BE2C (cell line): ENCODE results near the gene CDX4.

ENCODE experiments used
- DNase-seq: peaks from one replicate; pipeline ENCODE4 v3.0.0-alpha.2; 2020
- H3K27me3 ChIP-seq: fragments of 250-450 bp; sonication (Bioruptor Pico); 2 replicates; pipeline ENCODE4 v1.5.1; 2020; ENCODE audit warnings: mild to moderate bottlenecking
- H3K36me3 ChIP-seq: fragments of 250-450 bp; sonication (Bioruptor Pico); 2 replicates; pipeline ENCODE4 v1.5.1; 2020; ENCODE audit warnings: mild to moderate bottlenecking
- H3K4me1 ChIP-seq: fragments of 250-450 bp; sonication (Bioruptor Pico); 2 replicates; pipeline ENCODE4 v1.5.1; 2020
- H3K4me3 ChIP-seq: 2 replicates; pipeline ENCODE4 v1.5.1; 2011; ENCODE audit warnings: low read depth, low read length
- H3K9me3 ChIP-seq: fragments of 250-450 bp; sonication (Bioruptor Pico); 2 replicates; pipeline ENCODE4 v1.5.1; 2020
- CTCF ChIP-seq: IDR thresholded peaks from 2 replicates; pipeline ENCODE4 v1.5.1; 2012; ENCODE audit warnings: mild to moderate bottlenecking, low read depth, low read length

CDX4 gene

GRCh38 chrX:73447311-73447794, 500 bp downstream of the CDX4 start:
- Histone ChIP-seq H3K36me3 (no peaks in the 10 kb centered on the region), H3K9me3 (no peaks in the 10 kb centered on the region), H3K4me1 (no peaks in the 10 kb centered on the region), H3K27me3 (peaks cover 4% of the 10 kb centered on the region; the same call in 1 of the 2 replicates), H3K4me3 (no peak overlapping the region)
- no peak for DNase-seq
- no peak for TF ChIP-seq CTCF

- Histone ChIP-seq H3K4me3 (no peak overlapping the region), H3K9me3 (no peaks in the 10 kb centered on the region), H3K36me3 (no peaks in the 10 kb centered on the region), H3K4me1 (no peaks in the 10 kb centered on the region), H3K27me3 (peaks cover 4% of the 10 kb centered on the region; the same call in 1 of the 2 replicates)
- no peak for DNase-seq
- no peak for TF ChIP-seq CTCF
These were observed 1.5 kb downstream of the CDX4 start for GRCh38 chrX:73448379-73448778.

GRCh38 chrX:73455171-73455570, 8.3 kb downstream of the CDX4 start:
- no peak for DNase-seq
- H3K4me3 ChIP-seq = no peak overlapping the region
- no peaks in the 10 kb centered on the region for H3K36me3 ChIP-seq
- no peak for TF ChIP-seq CTCF
- H3K27me3 ChIP-seq = no peaks in the 10 kb centered on the region
- H3K9me3 ChIP-seq = no peaks in the 10 kb centered on the region
- no peaks in the 10 kb centered on the region for H3K4me1 ChIP-seq

GRCh38 chrX:73457306-73457705, 10.5 kb downstream of the CDX4 start:
- Histone ChIP-seq H3K36me3 (no peaks in the 10 kb centered on the region), H3K9me3 (no peaks in the 10 kb centered on the region), H3K4me3 (no peak overlapping the region), H3K27me3 (no peaks in the 10 kb centered on the region), H3K4me1 (no peaks in the 10 kb centered on the region)
- no peak for DNase-seq
- no peak for TF ChIP-seq CTCF

GRCh38 chrX:73468376-73468775, 21.5 kb downstream of the CDX4 start:
- DNase-seq = no peak
- no peak overlapping the region for H3K4me3 ChIP-seq
- no peaks in the 10 kb centered on the region for H3K4me1 ChIP-seq
- no peaks in the 10 kb centered on the region for H3K36me3 ChIP-seq
- H3K27me3 ChIP-seq = no peaks in the 10 kb centered on the region
- TF ChIP-seq CTCF = no peak
- H3K9me3 ChIP-seq = no peaks in the 10 kb centered on the region

- TF ChIP-seq CTCF = no peak
- H3K9me3 ChIP-seq = no peaks in the 10 kb centered on the region
- no peaks in the 10 kb centered on the region for H3K36me3 ChIP-seq
- H3K4me3 ChIP-seq = no peak overlapping the region
- H3K4me1 ChIP-seq = no peaks in the 10 kb centered on the region
- no peaks in the 10 kb centered on the region for H3K27me3 ChIP-seq
- DNase-seq = no peak
These were observed 32.1 kb downstream of the CDX4 start for GRCh38 chrX:73478961-73479360.
